Measurements from ENCODE around the gene RSPH1.

The RSPH1 gene

GRCh38 chr21:42495027-42495426, 997 bp downstream of the RSPH1 start:
- TF ChIP-seq CTCF (IDR thresholded peaks at IDR 0.05; ENCODE audit: low read depth, low read length, missing control alignments), result no peak
- DNase-seq (ENCODE audit: low read depth), result no peak
- H3K4me3 ChIP-seq (ENCODE audit: low read depth, low read length), result no peak overlapping the region
- in situ Hi-C loops (cut with HindIII; ENCODE audit: low sequenced_read_pairs), result no loop called here

GRCh38 chr21:42493109-42494060, 2.6 kb downstream of the RSPH1 start:
- in situ Hi-C loops (cut with HindIII; ENCODE audit: low sequenced_read_pairs), result no loop called here
- DNase-seq (ENCODE audit: low read depth), result no peak
- no peak overlapping the region for H3K4me3 ChIP-seq (ENCODE audit: low read depth, low read length)
- TF ChIP-seq CTCF (IDR thresholded peaks at IDR 0.05; ENCODE audit: low read depth, low read length, missing control alignments), result no peak

- no peak overlapping the region for H3K4me3 ChIP-seq (ENCODE audit: low read depth, low read length)
- no peak for TF ChIP-seq CTCF (IDR thresholded peaks at IDR 0.05; ENCODE audit: low read depth, low read length, missing control alignments)
- no peak for DNase-seq (ENCODE audit: low read depth)
- in situ Hi-C loops (cut with HindIII; ENCODE audit: low sequenced_read_pairs), result no loop called here
Measured at GRCh38 chr21:42492201-42492600, 3.8 kb downstream of the RSPH1 start.

- no peak for TF ChIP-seq CTCF (IDR thresholded peaks at IDR 0.05; ENCODE audit: low read depth, low read length, missing control alignments)
- in situ Hi-C loops (cut with HindIII; ENCODE audit: low sequenced_read_pairs), result no loop called here
- H3K4me3 ChIP-seq (ENCODE audit: low read depth, low read length), result no peak overlapping the region
- DNase-seq (ENCODE audit: low read depth), result no peak
Measured at GRCh38 chr21:42491328-42491727, 4.7 kb downstream of the RSPH1 start.

GRCh38 chr21:42490720-42491119, 5.3 kb downstream of the RSPH1 start:
- no peak for DNase-seq (ENCODE audit: low read depth)
- no peak for TF ChIP-seq CTCF (IDR thresholded peaks at IDR 0.05; ENCODE audit: low read depth, low read length, missing control alignments)
- no peak overlapping the region for H3K4me3 ChIP-seq (ENCODE audit: low read depth, low read length)
- in situ Hi-C loops (cut with HindIII; ENCODE audit: low sequenced_read_pairs), result no loop called here

GRCh38 chr21:42489991-42490390, 6.0 kb downstream of the RSPH1 start:
- TF ChIP-seq CTCF (IDR thresholded peaks at IDR 0.05; ENCODE audit: low read depth, low read length, missing control alignments), result no peak
- in situ Hi-C loops (cut with HindIII; ENCODE audit: low sequenced_read_pairs), result no loop called here
- DNase-seq (ENCODE audit: low read depth), result no peak
- H3K4me3 ChIP-seq (ENCODE audit: low read depth, low read length), result no peak overlapping the region

All from astrocyte of the cerebellum (primary cell).